K562 (cell line): ENCODE data around the gene TICAM1. TPM values are rescaled to one million over a fixed set of nuclear protein-coding genes. Genes with fewer than 3 reads are reported as not detected.

Experiments
- ATAC-seq: fragments of 200-7000 bp; cut with Tn5 transposase; 3 replicates; pipeline ENCODE4 v1.9.1; 2020; ENCODE audit warnings: moderate library complexity
- BruUV-seq: library from RNA; stranded (reverse); fragments of 400-500 nt; replicated peaks from 2 replicates; lab custom pipeline; 2021; lab: Mats Ljungman, UMichigan
- CTCF ChIA-PET: fragments of 300-600 bp; formaldehyde crosslinking; extraction: SDS; loops from one replicate; lab custom pipeline; 2021; ENCODE audit warnings: low intra/inter-chr PET ratio; lab: Yijun Ruan, JAX
- POLR2A ChIA-PET: fragments of 300-600, 350-650 bp; sonication (Branson Sonifier 250); formaldehyde crosslinking; extraction: SDS; loops from one replicate; lab custom pipeline; 2021; ENCODE audit warnings: antibody characterized with exemption, inconsistent platforms; lab: Yijun Ruan, JAX
- DNase-seq, 4 experiments: peaks; one replicate each; pipeline versions ENCODE4 v3.0.0 to v3.0.0-alpha.2; 2011 to 2018; ENCODE audit warnings: low spot score in 3 of 4, mixed read lengths in 3 of 4; ENCODE audit errors: extremely low read depth in 1 of 4
- FAIRE-seq: peaks from 2 replicates; lab custom pipeline; 2011; peaks lifted over from hg19 to GRCh38; lab: Jason Lieb, UNC
- H2AFZ ChIP-seq: 2 replicates; pipeline ENCODE4 v1.6.0; 2011; ENCODE audit warnings: low read depth, low read length, control low read depth, inconsistent platforms
- H3K27ac ChIP-seq: fragments of 200-600 bp; 3 replicates; pipeline ENCODE4 v1.8.0; 2011; ENCODE audit warnings: low read depth, mild to moderate bottlenecking, control low read depth, inconsistent platforms, low read length, moderate library complexity, mixed read lengths; ENCODE audit errors: extremely low read depth
- H3K27me3 ChIP-seq, 2 experiments: fragments of 300-600 bp in 1 of 2; 2 replicates in 1 of 2; 3 replicates in 1 of 2; pipeline versions ENCODE4 v1.6.0 to v1.8.0; 2011; ENCODE audit warnings: inconsistent platforms in 2 of 2, low read length in 2 of 2, mild to moderate bottlenecking in 1 of 2, mixed read lengths in 1 of 2, moderate library complexity in 1 of 2; ENCODE audit not compliant: control insufficient read depth in 2 of 2, insufficient read depth in 2 of 2
- H3K36me3 ChIP-seq: fragments of 300-600 bp; 3 replicates; pipeline ENCODE4 v1.8.0; 2011; ENCODE audit warnings: mild to moderate bottlenecking, low read length, inconsistent platforms; ENCODE audit not compliant: control insufficient read depth, insufficient read depth
- H3K4me1 ChIP-seq, 2 experiments: fragments of 200-600 bp in 1 of 2; replicated peaks in 1 of 2; 2 replicates in 1 of 2; 3 replicates in 1 of 2; pipeline versions ENCODE4 v1.5.1 to v1.8.0; 2011; ENCODE audit warnings: inconsistent platforms in 2 of 2, low read length in 2 of 2, mild to moderate bottlenecking in 1 of 2, mixed read lengths in 1 of 2, moderate library complexity in 1 of 2; ENCODE audit not compliant: control insufficient read depth in 2 of 2, insufficient read depth in 2 of 2
- H3K4me2 ChIP-seq: 2 replicates; pipeline ENCODE4 v1.6.1; 2011; ENCODE audit warnings: low read length, control low read depth, inconsistent platforms, mixed read lengths; ENCODE audit not compliant: insufficient read depth
- H3K4me3 ChIP-seq: fragments of 200-600 bp; sonication (generic), shearing (Covaris generic); 2 replicates; pipeline ENCODE4 v1.5.1; 2016; ENCODE audit warnings: control low read depth, inconsistent platforms
- H3K79me2 ChIP-seq: fragments of 200-600 bp; 3 replicates; pipeline ENCODE4 v1.8.0; 2011; ENCODE audit warnings: low read length, inconsistent platforms; ENCODE audit not compliant: control insufficient read depth, insufficient read depth
- H3K9ac ChIP-seq, 2 experiments: 2 replicates each; pipeline versions ENCODE4 v1.6.0 to v1.6.1; 2011; ENCODE audit warnings: low read depth in 2 of 2, low read length in 2 of 2, control low read depth in 1 of 2, inconsistent platforms in 1 of 2, mild to moderate bottlenecking in 1 of 2, mixed read lengths in 1 of 2; ENCODE audit not compliant: insufficient read depth in 1 of 2
- H3K9me1 ChIP-seq: one replicate; pipeline ENCODE4 v1.6.0; 2011; ENCODE audit warnings: inconsistent platforms, mild to moderate bottlenecking, low read length, moderate library complexity; ENCODE audit not compliant: control insufficient read depth, insufficient read depth
- H3K9me3 ChIP-seq: replicated peaks from 2 replicates; pipeline ENCODE4 v1.5.1; 2011; ENCODE audit warnings: low read depth, low read length, inconsistent platforms; ENCODE audit not compliant: control insufficient read depth, insufficient read depth
- H4K20me1 ChIP-seq: replicated peaks from 2 replicates; pipeline ENCODE4 v1.6.1; 2011; ENCODE audit warnings: low read length, inconsistent platforms, mixed read lengths; ENCODE audit not compliant: control insufficient read depth, insufficient read depth
- DDX20 ChIP-seq: fragments of 450-650 bp; IDR thresholded peaks from 2 replicates; pipeline ENCODE4 v1.6.1; 2016; ENCODE audit warnings: missing genetic modification characterization, low read depth, mild to moderate bottlenecking, missing compliant biosample characterization, moderate library complexity
- EHMT2 ChIP-seq: fragments of 450-650 bp; IDR thresholded peaks from 2 replicates; pipeline ENCODE4 v1.6.1; 2018; ENCODE audit warnings: antibody characterized with exemption
- GTF2F1 ChIP-seq: IDR thresholded peaks from 2 replicates; pipeline ENCODE4 v1.6.1; 2011; ENCODE audit warnings: low read depth, low read length, improper control_type of control experiment
- HSF4 ChIP-seq: fragments of 250-450 bp; sonication (Bioruptor Pico); IDR thresholded peaks from 2 replicates; pipeline ENCODE4 v2.1.2; 2022; ENCODE audit warnings: mild to moderate bottlenecking, moderate library complexity, borderline replicate concordance
- JUND ChIP-seq, 2 experiments: IDR thresholded peaks; 2 replicates in 1 of 2; 3 replicates in 1 of 2; pipeline ENCODE4 v1.6.1; 2011; ENCODE audit warnings: borderline replicate concordance in 2 of 2, low read depth in 2 of 2, low read length in 2 of 2, improper control_type of control experiment in 1 of 2, missing biosample characterization in 1 of 2, missing genetic modification characterization in 1 of 2, missing genetic modification reagents in 1 of 2
- KHSRP ChIP-seq: fragments of 450-650 bp; IDR thresholded peaks from 2 replicates; pipeline ENCODE4 v1.6.1; 2017
- NFIC ChIP-seq: fragments of 450-650 bp; IDR thresholded peaks from 2 replicates; pipeline ENCODE4 v1.6.1; 2017; ENCODE audit warnings: mild to moderate bottlenecking, inconsistent platforms
- PTRF ChIP-seq: fragments of 450-650 bp; IDR thresholded peaks from 2 replicates; pipeline ENCODE4 v1.6.1; 2016; ENCODE audit warnings: mild to moderate bottlenecking, missing genetic modification characterization, missing compliant biosample characterization
- SETDB1 ChIP-seq: IDR thresholded peaks from one replicate; pipeline ENCODE4 v1.6.1; 2012; ENCODE audit warnings: low read length, control low read depth, inconsistent platforms
- TCF7 ChIP-seq: sonication (generic); IDR thresholded peaks from 2 replicates; pipeline ENCODE4 v1.6.1; 2016; ENCODE audit warnings: antibody characterized with exemption, borderline replicate concordance
- ZNF140 ChIP-seq: fragments of 250-450 bp; sonication (Bioruptor Pico); IDR thresholded peaks from 2 replicates; pipeline ENCODE4 v1.8.0; 2021; ENCODE audit warnings: moderate library complexity, mild to moderate bottlenecking, inconsistent platforms
- ZNF212 ChIP-seq: fragments of 450-650 bp; formaldehyde crosslinking; IDR thresholded peaks from 2 replicates; pipeline ENCODE4 v1.4.0; 2020; ENCODE audit warnings: mild to moderate bottlenecking
- ZNF316 ChIP-seq: fragments of 450-650 bp; IDR thresholded peaks from 2 replicates; pipeline ENCODE4 v1.6.1; 2016
- WGBS: fragments of 100-300 bp; shearing (Covaris generic); methylation state at CpG from one replicate; pipeline ENCODE4 v1.1.6; 2016; ENCODE audit warnings: low coverage, mixed read lengths; ENCODE audit not compliant: insufficient coverage; ENCODE audit errors: missing lambda C conversion rate; 5-methylcytosine and 5-hydroxymethylcytosine counted together
- in situ Hi-C: fragments of 300-500 bp; cut with MboI; formaldehyde crosslinking; loops from 4 replicates; pipeline ENCODE4 v1.15.0; 2018; ENCODE audit warnings: inconsistent platforms, mixed read lengths
- intact Hi-C: fragments of 100-400 bp; cut with micrococcal nuclease; formaldehyde crosslinking; loops from 2 replicates; pipeline ENCODE4 v1.14.2; 2022
- polyA plus RNA-seq, 8 experiments: library from polyadenylated mRNA; depleted of rRNA in 4 of 8; stranded (reverse) in 5 of 8; unstranded in 3 of 8; fragments of >200 nt; fragmentation: Nextera tagmentation in 2 of 8; fragmentation: Illumina TruSeq in 1 of 8; extraction: Ambion mirVana in 2 of 8; extraction: Trizol in 1 of 8; gene quantifications; 2 replicates each; pipeline versions ENCODE4 v1.2.1 to v1.2.3, GENCODE V29; 2011 to 2014; ENCODE audit warnings: inconsistent platforms in 1 of 8, missing spikeins in 1 of 8
- total RNA-seq, 7 experiments: library from RNA; depleted of rRNA in 6 of 7; stranded (reverse); fragments of >200 nt in 6 of 7; fragmentation: Illumina TruSeq in 2 of 7; extraction: Trizol in 2 of 7; gene quantifications; 2 replicates each; pipeline versions ENCODE4 v1.2.1 to v1.2.3, GENCODE V29; 2011 to 2021; ENCODE audit warnings: low replicate concordance in 1 of 7
- TF ChIP-seq, protein P1 (sequence below): fragments of 450-650 bp; IDR thresholded peaks from 2 replicates; pipeline ENCODE4 v1.6.1; 2016; ENCODE audit warnings: borderline replicate concordance
- TF ChIP-seq, protein P2 (sequence below): sonication (generic); formaldehyde crosslinking; IDR thresholded peaks from 2 replicates; pipeline ENCODE4 v1.8.1; 2023; ENCODE audit warnings: mild to moderate bottlenecking, missing genetic modification reagents
- TF ChIP-seq, protein P3 (sequence below): fragments of 200-800 bp; sonication (Bioruptor generic); IDR thresholded peaks from 2 replicates; pipeline ENCODE4 v1.6.1; 2017; ENCODE audit warnings: missing genetic modification characterization, missing compliant biosample characterization

TICAM1 gene
- total and polyA plus RNA-seq, 9 of the 15 experiments (the other 6 are each of a cell fraction or from before 2014, with no cell fraction given), result 0.07 to 11.6 (median 1.5) TPM

DNA sequence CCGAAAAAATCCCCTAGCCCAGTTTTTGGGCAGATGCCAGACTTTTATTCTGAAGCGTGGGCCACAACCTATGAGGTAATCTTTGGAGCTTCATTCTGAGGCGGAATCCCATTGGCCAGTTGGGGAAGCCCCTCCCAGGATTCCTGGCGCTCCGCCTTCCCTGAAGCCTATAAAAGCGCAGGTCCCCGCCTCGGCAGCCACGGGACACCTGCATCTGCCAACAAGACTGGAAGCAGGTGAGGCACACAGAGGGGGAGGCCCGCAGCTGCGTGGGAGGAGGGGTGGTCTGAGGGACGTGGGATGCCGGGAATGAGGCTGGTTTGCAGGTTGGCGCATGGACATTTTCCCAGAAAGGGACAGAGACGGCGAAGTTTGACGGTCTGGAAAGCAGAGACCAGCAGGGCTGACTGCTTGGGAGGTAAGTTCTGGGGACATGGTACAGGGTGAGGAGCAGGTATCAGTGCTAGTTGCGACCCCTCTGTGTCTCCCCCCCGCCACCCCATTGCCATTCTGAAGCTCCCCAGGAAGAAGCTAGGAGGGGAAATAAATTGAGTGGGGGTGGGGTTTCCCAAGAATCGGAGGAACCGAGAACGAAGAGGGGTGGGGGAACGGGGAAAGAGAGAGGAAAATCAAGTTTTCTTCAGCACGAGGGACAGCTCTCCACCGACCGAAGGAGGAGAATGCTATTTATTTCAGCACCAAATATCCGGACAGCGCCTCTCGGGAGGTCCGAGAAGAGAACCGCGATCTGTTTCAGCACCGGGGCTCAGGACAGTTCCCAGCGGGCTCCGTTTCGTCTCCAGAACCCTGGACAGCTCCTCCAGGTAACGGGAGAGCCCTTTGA, 62.4 kb downstream of the TICAM1 start:
- in situ Hi-C loops, result no loop called here
- POLR2A ChIA-PET, result interaction anchor here (0.6 to 0.9 kb wide), 5 partner anchors 20 to 753 kb away, joined by 3 to 6 read pairs (median 3); partner anchors contain the start of genes FEM1A and PLIN3
- peaks cover 3 to 17% of the 10 kb centered on the region in 2 experiments; a peak in 3 of 5 replicates for H3K27me3 ChIP-seq
- peak; percentile 95 for FAIRE-seq
- H3K36me3 ChIP-seq, result no peaks in the 10 kb centered on the region
- peaks cover 0 to 3% of the 10 kb centered on the region in 2 experiments; a peak in 1 of 5 replicates for H3K4me1 ChIP-seq
- no TSS peak for BruUV-seq
- WGBS, result 21% methylated on average over 33 of the region's 37 CpGs
- 0 out of 2 replicates have a peak, but pooled peaks cover 7% of the 10 kb centered on the region for H4K20me1 ChIP-seq
- intact Hi-C loops, result no loop called here
- H3K9me3 ChIP-seq, result no peaks in the 10 kb centered on the region
- no peak overlapping the region for H3K9ac ChIP-seq
- DNase-seq, result peak; percentile 84 to 93 (median 89)
- no peaks in the 10 kb centered on the region for H3K79me2 ChIP-seq
- CTCF ChIA-PET, result no interaction called here
- ATAC-seq, result peak; percentile 77
- H3K9me1 ChIP-seq, result no peaks in the 10 kb centered on the region
- no peak overlapping the region for H3K4me2 ChIP-seq
- no peak overlapping the region for H3K27ac ChIP-seq
- no peak overlapping the region for H2AFZ ChIP-seq
- H3K4me3 ChIP-seq, result no peak overlapping the region
- TF ChIP-seq, protein P1, sequence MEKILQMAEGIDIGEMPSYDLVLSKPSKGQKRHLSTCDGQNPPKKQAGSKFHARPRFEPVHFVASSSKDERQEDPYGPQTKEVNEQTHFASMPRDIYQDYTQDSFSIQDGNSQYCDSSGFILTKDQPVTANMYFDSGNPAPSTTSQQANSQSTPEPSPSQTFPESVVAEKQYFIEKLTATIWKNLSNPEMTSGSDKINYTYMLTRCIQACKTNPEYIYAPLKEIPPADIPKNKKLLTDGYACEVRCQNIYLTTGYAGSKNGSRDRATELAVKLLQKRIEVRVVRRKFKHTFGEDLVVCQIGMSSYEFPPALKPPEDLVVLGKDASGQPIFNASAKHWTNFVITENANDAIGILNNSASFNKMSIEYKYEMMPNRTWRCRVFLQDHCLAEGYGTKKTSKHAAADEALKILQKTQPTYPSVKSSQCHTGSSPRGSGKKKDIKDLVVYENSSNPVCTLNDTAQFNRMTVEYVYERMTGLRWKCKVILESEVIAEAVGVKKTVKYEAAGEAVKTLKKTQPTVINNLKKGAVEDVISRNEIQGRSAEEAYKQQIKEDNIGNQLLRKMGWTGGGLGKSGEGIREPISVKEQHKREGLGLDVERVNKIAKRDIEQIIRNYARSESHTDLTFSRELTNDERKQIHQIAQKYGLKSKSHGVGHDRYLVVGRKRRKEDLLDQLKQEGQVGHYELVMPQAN, result peak; percentile 98
- TF ChIP-seq, protein P2, sequence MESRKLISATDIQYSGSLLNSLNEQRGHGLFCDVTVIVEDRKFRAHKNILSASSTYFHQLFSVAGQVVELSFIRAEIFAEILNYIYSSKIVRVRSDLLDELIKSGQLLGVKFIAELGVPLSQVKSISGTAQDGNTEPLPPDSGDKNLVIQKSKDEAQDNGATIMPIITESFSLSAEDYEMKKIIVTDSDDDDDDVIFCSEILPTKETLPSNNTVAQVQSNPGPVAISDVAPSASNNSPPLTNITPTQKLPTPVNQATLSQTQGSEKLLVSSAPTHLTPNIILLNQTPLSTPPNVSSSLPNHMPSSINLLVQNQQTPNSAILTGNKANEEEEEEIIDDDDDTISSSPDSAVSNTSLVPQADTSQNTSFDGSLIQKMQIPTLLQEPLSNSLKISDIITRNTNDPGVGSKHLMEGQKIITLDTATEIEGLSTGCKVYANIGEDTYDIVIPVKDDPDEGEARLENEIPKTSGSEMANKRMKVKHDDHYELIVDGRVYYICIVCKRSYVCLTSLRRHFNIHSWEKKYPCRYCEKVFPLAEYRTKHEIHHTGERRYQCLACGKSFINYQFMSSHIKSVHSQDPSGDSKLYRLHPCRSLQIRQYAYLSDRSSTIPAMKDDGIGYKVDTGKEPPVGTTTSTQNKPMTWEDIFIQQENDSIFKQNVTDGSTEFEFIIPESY, result peak; percentile 98
- no peak for TF ChIP-seq KHSRP
- TF ChIP-seq, protein P3, sequence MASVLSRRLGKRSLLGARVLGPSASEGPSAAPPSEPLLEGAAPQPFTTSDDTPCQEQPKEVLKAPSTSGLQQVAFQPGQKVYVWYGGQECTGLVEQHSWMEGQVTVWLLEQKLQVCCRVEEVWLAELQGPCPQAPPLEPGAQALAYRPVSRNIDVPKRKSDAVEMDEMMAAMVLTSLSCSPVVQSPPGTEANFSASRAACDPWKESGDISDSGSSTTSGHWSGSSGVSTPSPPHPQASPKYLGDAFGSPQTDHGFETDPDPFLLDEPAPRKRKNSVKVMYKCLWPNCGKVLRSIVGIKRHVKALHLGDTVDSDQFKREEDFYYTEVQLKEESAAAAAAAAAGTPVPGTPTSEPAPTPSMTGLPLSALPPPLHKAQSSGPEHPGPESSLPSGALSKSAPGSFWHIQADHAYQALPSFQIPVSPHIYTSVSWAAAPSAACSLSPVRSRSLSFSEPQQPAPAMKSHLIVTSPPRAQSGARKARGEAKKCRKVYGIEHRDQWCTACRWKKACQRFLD (CRISPR knock-in tag), result peak; percentile 99
- TF ChIP-seq NFIC, result peak; percentile 19; the same call in 1 of the 2 replicates
- TF ChIP-seq ZNF212, result no peak
- TF ChIP-seq TCF7, result peak; percentile 43; the same call in 1 of the 2 replicates
- peak; percentile 86 for TF ChIP-seq DDX20
- TF ChIP-seq SETDB1, result no peak
- no peak for TF ChIP-seq GTF2F1
- peak; percentile 85 for TF ChIP-seq ZNF140
- TF ChIP-seq JUND (IDR thresholded peaks at IDR 0.05; ENCODE audit: borderline replicate concordance, low read depth, low read length), result peak; percentile 59; the same call in 1 of the 2 replicates
- TF ChIP-seq JUND (tag; IDR thresholded peaks at IDR 0.05; ENCODE audit: borderline replicate concordance, low read depth, low read length), result peak; percentile 63; the same call in 1 of the 3 replicates
- TF ChIP-seq ZNF316, result no peak
- TF ChIP-seq PTRF, result 0 out of 2 replicates have a peak, but pooled peaks have one; percentile 47
- peak; percentile 100 for TF ChIP-seq EHMT2
- TF ChIP-seq HSF4 (CRISPR knock-in tag), result peak; percentile 81; the same call in 1 of the 2 replicates
